Vagina (tissue), 2 donors: ENCODE data around the gene DOLPP1. TPM values are rescaled to one million over a fixed set of nuclear protein-coding genes. Genes with fewer than 3 reads are reported as not detected.
"Not testable (repeated sequence)": the region's sequence is repeated elsewhere in the genome, so short reads cannot be mapped to it uniquely, and the experiment has no call there.

ENCODE experiments used
- DNase-seq, 2 donors: peaks; one replicate each; pipeline ENCODE4 v3.0.0-alpha.2; 2017; ENCODE audit errors: extremely low spot score in 2 of 2
- H3K27ac ChIP-seq: fragments of 200-600 bp; sonication (generic); one replicate; pipeline ENCODE4 v1.5.1; 2019
- H3K27me3 ChIP-seq: fragments of 200-600 bp; sonication (generic); one replicate; pipeline ENCODE4 v1.5.1; 2019
- H3K36me3 ChIP-seq, 2 donors: fragments of 200-600 bp; sonication (generic); one replicate each; pipeline ENCODE4 v1.5.1; 2017 to 2019
- H3K4me1 ChIP-seq: fragments of 200-600 bp; sonication (generic); one replicate; pipeline ENCODE4 v1.5.1; 2019
- H3K4me3 ChIP-seq, 2 donors: fragments of 200-600 bp; sonication (generic); 1 replicate in 1 of 2; 2 replicates in 1 of 2; pipeline ENCODE4 v1.5.1; 2016 to 2019
- H3K9me3 ChIP-seq: fragments of 200-600 bp; sonication (generic); one replicate; pipeline ENCODE4 v1.5.1; 2019
- POLR2A ChIP-seq, 2 donors: fragments of 450-650 bp; IDR thresholded peaks; one replicate each; pipeline ENCODE4 v1.6.1; 2017; ENCODE audit warnings: antibody characterized with exemption in 2 of 2, mild to moderate bottlenecking in 2 of 2, moderate library complexity in 2 of 2
- POLR2AphosphoS5 ChIP-seq, 2 donors: sonication (generic); formaldehyde crosslinking; IDR thresholded peaks; one replicate each; pipeline ENCODE4 v1.9.0; 2017; ENCODE audit warnings: antibody characterized with exemption in 2 of 2, mild to moderate bottlenecking in 2 of 2, low read depth in 1 of 2; ENCODE audit not compliant: insufficient read depth in 1 of 2
- intact Hi-C: fragments of 100-400 bp; cut with DNase I; formaldehyde crosslinking; loops from one replicate; pipeline ENCODE4 v1.15.1; 2023
- total RNA-seq: library from RNA; depleted of rRNA; stranded (reverse); fragments of >200 nt; gene quantifications from one replicate; pipeline ENCODE4 v1.2.3, GENCODE V29; 2016
- TF ChIP-seq, protein P1 (sequence below), 3 experiments: fragments of 450-650 bp in 2 of 3; fragments of 200-600 bp in 1 of 3; sonication (generic) in 1 of 3; IDR thresholded peaks; one replicate each; pipeline ENCODE4 v1.5.1; 2017 to 2019; ENCODE audit warnings: antibody characterized with exemption in 3 of 3, mild to moderate bottlenecking in 2 of 3, moderate library complexity in 2 of 3

DOLPP1 gene
- total RNA-seq, 1 donor from 2014 or later = 3.2 TPM

DNA sequence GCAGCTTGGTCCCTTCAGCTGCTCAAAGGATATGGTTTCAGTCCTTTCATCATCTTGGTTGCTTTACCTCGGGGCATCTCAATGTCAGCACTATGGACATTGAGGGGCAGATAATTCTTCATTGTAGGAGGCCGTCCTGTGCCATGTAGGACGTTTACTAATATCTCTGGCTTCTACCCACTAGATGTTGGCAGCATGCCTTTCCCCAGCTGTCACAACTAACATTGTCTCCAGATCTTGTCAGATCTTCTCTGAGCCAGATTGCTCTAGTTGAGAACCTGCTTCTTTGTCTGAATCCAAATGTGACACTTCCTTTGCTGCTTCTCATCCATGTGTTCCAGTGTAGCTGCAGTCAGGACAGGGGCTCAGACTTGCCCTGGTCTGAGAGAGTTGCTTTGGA is 40.6 kb downstream of the DOLPP1 start:
- Histone ChIP-seq H3K27me3 (no peaks in the 10 kb centered on the region), H3K4me3 (no peak overlapping the region), H3K9me3 (no peaks in the 10 kb centered on the region), H3K27ac (no peak overlapping the region), H3K36me3 (peaks cover 0 to 34% of the 10 kb centered on the region in 2 donors), H3K4me1 (no peaks in the 10 kb centered on the region)
- intact Hi-C loops = loop anchor here (10.0 kb wide), 1 partner anchor 593 kb away; no protein-coding TSS in a partner anchor
- DNase-seq = no peak
- TF ChIP-seq POLR2AphosphoS5 (IDR thresholded peaks at IDR 0.05; ENCODE audit: insufficient read depth in 1 of 2, low read depth in 1 of 2) (no peak), POLR2A (IDR thresholded peaks at IDR 0.05) (no peak)
- TF ChIP-seq, protein P1, sequence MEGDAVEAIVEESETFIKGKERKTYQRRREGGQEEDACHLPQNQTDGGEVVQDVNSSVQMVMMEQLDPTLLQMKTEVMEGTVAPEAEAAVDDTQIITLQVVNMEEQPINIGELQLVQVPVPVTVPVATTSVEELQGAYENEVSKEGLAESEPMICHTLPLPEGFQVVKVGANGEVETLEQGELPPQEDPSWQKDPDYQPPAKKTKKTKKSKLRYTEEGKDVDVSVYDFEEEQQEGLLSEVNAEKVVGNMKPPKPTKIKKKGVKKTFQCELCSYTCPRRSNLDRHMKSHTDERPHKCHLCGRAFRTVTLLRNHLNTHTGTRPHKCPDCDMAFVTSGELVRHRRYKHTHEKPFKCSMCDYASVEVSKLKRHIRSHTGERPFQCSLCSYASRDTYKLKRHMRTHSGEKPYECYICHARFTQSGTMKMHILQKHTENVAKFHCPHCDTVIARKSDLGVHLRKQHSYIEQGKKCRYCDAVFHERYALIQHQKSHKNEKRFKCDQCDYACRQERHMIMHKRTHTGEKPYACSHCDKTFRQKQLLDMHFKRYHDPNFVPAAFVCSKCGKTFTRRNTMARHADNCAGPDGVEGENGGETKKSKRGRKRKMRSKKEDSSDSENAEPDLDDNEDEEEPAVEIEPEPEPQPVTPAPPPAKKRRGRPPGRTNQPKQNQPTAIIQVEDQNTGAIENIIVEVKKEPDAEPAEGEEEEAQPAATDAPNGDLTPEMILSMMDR (IDR thresholded peaks at IDR 0.05) = no peak

DNA sequence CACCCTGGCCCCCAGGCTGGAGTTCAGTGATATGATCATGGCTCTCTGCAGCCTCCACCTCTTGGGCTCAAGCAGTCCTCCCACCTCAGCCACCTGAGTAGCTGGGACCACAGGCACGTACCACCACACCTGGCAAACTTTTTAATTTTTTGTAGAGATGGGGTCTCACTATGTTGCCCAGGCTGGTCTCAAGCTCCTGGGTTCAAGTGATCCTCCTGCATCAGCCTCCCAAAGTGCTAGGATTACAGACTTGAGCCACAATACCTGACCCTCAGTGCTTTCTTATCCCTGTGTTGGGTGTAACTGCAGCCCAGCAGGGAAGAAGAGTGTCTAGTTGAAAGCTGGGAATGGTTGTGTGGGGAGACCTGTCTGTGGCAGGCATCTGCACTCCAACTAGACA is 41.2 kb downstream of the DOLPP1 start:
- Histone ChIP-seq H3K27ac (no peak overlapping the region), H3K36me3 (peaks cover 0 to 34% of the 10 kb centered on the region in 2 donors)
- intact Hi-C loops = loop anchor here (10.0 kb wide), 1 partner anchor 593 kb away; no protein-coding TSS in a partner anchor

DNA sequence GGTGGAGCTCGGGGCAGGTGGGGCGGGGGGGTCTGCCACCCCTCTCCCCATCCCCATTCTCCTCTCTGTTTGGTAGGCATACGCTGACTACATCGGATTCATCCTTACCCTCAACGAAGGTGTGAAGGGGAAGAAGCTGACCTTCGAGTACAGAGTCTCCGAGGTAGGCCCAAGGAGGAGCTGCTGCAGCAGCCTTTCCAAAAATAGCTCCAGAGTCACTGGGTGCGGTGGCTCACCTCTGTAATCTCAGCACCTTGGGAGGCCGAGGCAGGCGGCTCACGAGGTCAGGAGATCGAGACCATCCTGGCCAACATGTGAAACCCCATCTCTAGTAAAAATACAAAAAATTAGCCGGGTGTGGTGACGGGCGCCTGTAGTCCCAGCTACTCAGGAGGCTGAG is 42.1 kb downstream of the DOLPP1 start:
- not testable (repeated sequence) for H3K9me3 ChIP-seq, H3K27me3 ChIP-seq, H3K27ac ChIP-seq, H3K4me3 ChIP-seq, DNase-seq, H3K4me1 ChIP-seq
- peaks cover 0 to 34% of the 10 kb centered on the region in 2 donors for H3K36me3 ChIP-seq
- intact Hi-C loops = loop anchor here (10.0 kb wide), 1 partner anchor 592 kb away; no protein-coding TSS in a partner anchor

More for the DNA sequence above, 41.2 kb downstream of the DOLPP1 start:
- no peak for DNase-seq
- TF ChIP-seq POLR2AphosphoS5 (IDR thresholded peaks at IDR 0.05; ENCODE audit: insufficient read depth in 1 of 2, low read depth in 1 of 2) (no peak), POLR2A (IDR thresholded peaks at IDR 0.05) (no peak)
- TF ChIP-seq, protein P1 (IDR thresholded peaks at IDR 0.05) = no peak
- Histone ChIP-seq H3K9me3 (no peaks in the 10 kb centered on the region), H3K27me3 (no peaks in the 10 kb centered on the region), H3K4me3 (no peak overlapping the region), H3K4me1 (no peaks in the 10 kb centered on the region)

DNA sequence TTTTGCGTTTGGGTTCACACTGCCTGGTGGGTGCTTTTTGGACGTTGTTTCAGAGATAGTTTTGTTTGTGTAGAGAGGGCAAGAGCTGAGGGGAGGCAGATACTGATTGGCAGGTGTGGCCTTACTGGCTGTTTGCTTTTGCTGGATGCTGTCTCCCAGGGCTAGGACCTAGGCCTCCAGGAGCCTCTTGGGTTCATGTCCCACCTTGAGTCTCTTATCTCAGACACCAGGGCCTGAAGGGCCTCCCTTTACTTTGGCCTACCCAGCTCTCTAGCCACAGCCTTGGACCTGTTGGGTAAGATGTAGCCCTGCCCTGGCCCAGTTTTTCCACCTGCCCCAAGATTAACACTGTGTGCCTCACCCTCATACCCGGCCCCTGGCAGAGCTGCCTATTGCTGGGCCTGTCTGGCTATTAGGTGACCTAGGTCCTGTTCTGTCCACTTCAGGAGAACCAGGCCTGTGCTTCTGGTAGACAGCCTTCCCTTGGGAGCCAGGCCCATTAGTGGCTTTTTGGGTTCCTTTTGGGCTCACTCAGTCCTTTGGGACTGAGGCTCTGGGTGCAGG is 43.7 kb downstream of the DOLPP1 start:
- intact Hi-C loops = loop anchor here (10.0 kb wide), 1 partner anchor 590 kb away; no protein-coding TSS in a partner anchor
- Histone ChIP-seq H3K27ac (no peak overlapping the region), H3K9me3 (no peaks in the 10 kb centered on the region), H3K4me3 (no peak overlapping the region), H3K27me3 (no peaks in the 10 kb centered on the region), H3K4me1 (no peaks in the 10 kb centered on the region), H3K36me3 (peaks cover 0 to 34% of the 10 kb centered on the region in 2 donors)
- no peak for DNase-seq
- TF ChIP-seq POLR2A (IDR thresholded peaks at IDR 0.05) = no peak
- TF ChIP-seq POLR2AphosphoS5 (IDR thresholded peaks at IDR 0.05; ENCODE audit: insufficient read depth in 1 of 2, low read depth in 1 of 2) = no peak
- TF ChIP-seq, protein P1 (IDR thresholded peaks at IDR 0.05) = no peak

DNA sequence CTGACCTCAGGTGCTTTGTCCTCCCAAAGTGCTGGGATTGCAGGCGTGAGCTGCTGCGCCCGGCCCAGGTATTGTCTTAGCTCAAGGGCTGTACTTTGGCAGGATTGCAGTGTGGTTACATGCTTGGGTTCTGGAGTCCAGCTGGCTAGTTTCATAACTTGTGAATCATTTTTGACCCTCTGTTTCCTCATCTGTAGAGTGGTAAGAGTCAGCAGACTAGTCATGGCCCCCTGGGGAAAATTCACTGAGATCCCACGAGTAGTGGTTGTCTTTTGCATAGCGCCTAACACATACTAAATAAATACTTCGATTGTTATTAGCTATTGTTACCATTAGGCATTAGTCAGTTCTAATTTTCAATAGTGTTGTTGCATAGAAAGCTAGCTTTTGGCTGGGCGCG is 44.6 kb downstream of the DOLPP1 start:
- Histone ChIP-seq H3K36me3 (peaks cover 0 to 33% of the 10 kb centered on the region in 2 donors), H3K27me3 (no peaks in the 10 kb centered on the region), H3K9me3 (no peaks in the 10 kb centered on the region), H3K4me3 (no peak overlapping the region), H3K4me1 (no peaks in the 10 kb centered on the region), H3K27ac (no peak overlapping the region)
- intact Hi-C loops = loop anchor here (10.0 kb wide), 1 partner anchor 589 kb away; no protein-coding TSS in a partner anchor
- no peak for DNase-seq
- TF ChIP-seq, protein P1 (IDR thresholded peaks at IDR 0.05) = no peak
- TF ChIP-seq POLR2A (IDR thresholded peaks at IDR 0.05) (no peak), POLR2AphosphoS5 (IDR thresholded peaks at IDR 0.05; ENCODE audit: insufficient read depth in 1 of 2, low read depth in 1 of 2) (no peak)
